Thyroid gland (tissue), 4 donors: ENCODE measurements around the gene LRRC8E. TPM values are rescaled to one million over a fixed set of nuclear protein-coding genes. Genes with fewer than 3 reads are reported as not detected.

Experiments used
- DNase-seq, 2 donors: peaks; one replicate each; pipeline ENCODE4 v3.0.0-alpha.2; 2019
- H3K27ac ChIP-seq, 3 donors: fragments of 200-600 bp; sonication (generic); 1 replicate in 2 of 3; 2 replicates in 1 of 3; pipeline ENCODE4 v1.5.1; 2016 to 2019; ENCODE audit warnings: mild to moderate bottlenecking in 1 of 3, moderate library complexity in 1 of 3
- H3K27me3 ChIP-seq: fragments of 200-600 bp; sonication (generic); one replicate; pipeline ENCODE4 v1.5.1; 2019
- H3K36me3 ChIP-seq, 2 donors: fragments of 200-600 bp; sonication (generic); one replicate each; pipeline ENCODE4 v1.5.1; 2016 to 2019
- H3K4me1 ChIP-seq, 2 donors: fragments of 200-600 bp; sonication (generic); one replicate each; pipeline ENCODE4 v1.5.1; 2017 to 2019
- H3K4me3 ChIP-seq, 3 donors: fragments of 200-600 bp; sonication (generic); replicated peaks in 1 of 3; 1 replicate in 2 of 3; 2 replicates in 1 of 3; pipeline ENCODE4 v1.5.1; 2016; ENCODE audit warnings: mild to moderate bottlenecking in 1 of 3
- H3K9me3 ChIP-seq: fragments of 200-600 bp; sonication (generic); one replicate; pipeline ENCODE4 v1.5.1; 2017
- CTCF ChIP-seq, 6 experiments: fragments of 200-600 bp in 3 of 6; fragments of 450-650 bp in 3 of 6; sonication (generic) in 3 of 6; IDR thresholded peaks; one replicate each; pipeline ENCODE4 v1.5.1; 2016 to 2019; ENCODE audit warnings: antibody characterized with exemption in 6 of 6, mild to moderate bottlenecking in 2 of 6, inconsistent platforms in 1 of 6, moderate library complexity in 1 of 6
- POLR2A ChIP-seq, 2 donors: fragments of 450-650 bp; IDR thresholded peaks; one replicate each; pipeline ENCODE4 v1.6.1; 2017; ENCODE audit warnings: antibody characterized with exemption in 2 of 2, mild to moderate bottlenecking in 2 of 2, moderate library complexity in 1 of 2
- WGBS, 2 donors: methylation state at CpG; one replicate each; pipeline ENCODE4 v1.1.5; 2017; 5-methylcytosine and 5-hydroxymethylcytosine counted together
- intact Hi-C: fragments of 100-400 bp; cut with DNase I; formaldehyde crosslinking; loops from one replicate; pipeline ENCODE4 v1.15.1; 2023
- total RNA-seq, 4 donors: library from RNA; depleted of rRNA; stranded (reverse); fragments of >200 nt; gene quantifications; one replicate each; pipeline ENCODE4 v1.2.3, GENCODE V29; 2016

The LRRC8E gene
- total RNA-seq, 4 donors from 2014 or later: 1.4 to 3.3 (median 2.3) TPM

GRCh38 chr19:7918615-7919421 is 30.5 kb downstream of the LRRC8E start:
- H3K27me3 ChIP-seq: peaks cover 4% of the 10 kb centered on the region
- WGBS, 2 donors: 48 to 62% methylated on average over 27 to 33 of the region's 42 CpGs
- intact Hi-C loops: loop anchor here (2.0 kb wide), 1 partner anchor 14 kb away; no protein-coding TSS in a partner anchor
- no peak overlapping the region for H3K4me3 ChIP-seq
- H3K9me3 ChIP-seq: no peaks in the 10 kb centered on the region
- DNase-seq: no peak
- TF ChIP-seq POLR2A (IDR thresholded peaks at IDR 0.05) (no peak), CTCF (IDR thresholded peaks at IDR 0.05) (no peak)
- H3K36me3 ChIP-seq: peaks cover 11% of the 10 kb centered on the region in 2 donors
- peaks cover 9 to 45% of the 10 kb centered on the region in 2 donors for H3K4me1 ChIP-seq
- no peak overlapping the region for H3K27ac ChIP-seq

- peak; percentile 97 to 98 for DNase-seq
- 15% methylated on average over 32 to 40 of the region's 62 CpGs for whole genome bisulfite sequencing, 2 donors
- Histone ChIP-seq H3K4me3 (peak within 1 kb of the TSS; percentile 35 to 98 (median 67)), H3K27me3 (peaks cover 4% of the 10 kb centered on the region), H3K36me3 (peaks cover 11% of the 10 kb centered on the region in 2 donors), H3K4me1 (peaks cover 9 to 49% of the 10 kb centered on the region in 2 donors), H3K27ac (peak within 1 kb of the TSS; percentile 78 to 92 (median 88)), H3K9me3 (no peaks in the 10 kb centered on the region)
- peak in 1 of 6 experiments; percentile 16 for TF ChIP-seq CTCF (IDR thresholded peaks at IDR 0.05)
- peak in 1 of 2 donors; percentile 63 for TF ChIP-seq POLR2A (IDR thresholded peaks at IDR 0.05)
- intact Hi-C loops: loop anchor here (2.0 kb wide), 1 partner anchor 15 kb away; no protein-coding TSS in a partner anchor
Measured at GRCh38 chr19:7919610-7920518, 31.6 kb downstream of the LRRC8E start, which contains the start of gene SNAPC2. SNAPC2 (plus strand) TSS chr19:7920338; CDS start chr19:7920367, 29 bp downstream.

GRCh38 chr19:7920519-7921301 is 32.4 kb downstream of the LRRC8E start:
- peaks cover 9 to 55% of the 10 kb centered on the region in 2 donors for H3K4me1 ChIP-seq
- peaks cover 4% of the 10 kb centered on the region for H3K27me3 ChIP-seq
- WGBS, 2 donors: 4% methylated on average over 30 to 34 of the region's 62 CpGs
- intact Hi-C loops: no loop called here
- DNase-seq: peak; percentile 99
- H3K27ac ChIP-seq: peak overlapping the region; percentile 78 to 92 (median 88)
- no peaks in the 10 kb centered on the region for H3K9me3 ChIP-seq
- H3K36me3 ChIP-seq: peaks cover 11% of the 10 kb centered on the region in 2 donors
- TF ChIP-seq POLR2A (IDR thresholded peaks at IDR 0.05) (peak in 1 of 2 donors; percentile 42), CTCF (IDR thresholded peaks at IDR 0.05) (no peak)
- peak overlapping the region; percentile 35 to 98 (median 67) for H3K4me3 ChIP-seq

GRCh38 chr19:7921302-7921966 is 33.1 kb downstream of the LRRC8E start:
- TF ChIP-seq POLR2A (IDR thresholded peaks at IDR 0.05): no peak
- TF ChIP-seq CTCF (IDR thresholded peaks at IDR 0.05): no peak
- intact Hi-C loops: no loop called here
- H3K27me3 ChIP-seq: peaks cover 4% of the 10 kb centered on the region
- H3K4me1 ChIP-seq: peaks cover 13 to 52% of the 10 kb centered on the region in 2 donors
- H3K4me3 ChIP-seq: peak overlapping the region; percentile 6 to 35 (median 33)
- WGBS, 2 donors: 59 to 74% methylated on average over 17 of the region's 17 CpGs
- peak overlapping the region in 2 of 3 donors; percentile 41 to 66 for H3K27ac ChIP-seq
- no peaks in the 10 kb centered on the region for H3K9me3 ChIP-seq
- no peak for DNase-seq
- peaks cover 11% of the 10 kb centered on the region in 2 donors for H3K36me3 ChIP-seq
